HG03025 (cell line): ENCODE results near the gene ARFIP1.

Experiments
- ATAC-seq: cut with Tn5 transposase; IDR thresholded peaks from one replicate; pipeline ENCODE4 v1.9.1; 2021; ENCODE audit warnings: mild to moderate bottlenecking, moderate library complexity; ENCODE audit not compliant: unreplicated experiment, low FRiP score

The ARFIP1 gene

DNA sequence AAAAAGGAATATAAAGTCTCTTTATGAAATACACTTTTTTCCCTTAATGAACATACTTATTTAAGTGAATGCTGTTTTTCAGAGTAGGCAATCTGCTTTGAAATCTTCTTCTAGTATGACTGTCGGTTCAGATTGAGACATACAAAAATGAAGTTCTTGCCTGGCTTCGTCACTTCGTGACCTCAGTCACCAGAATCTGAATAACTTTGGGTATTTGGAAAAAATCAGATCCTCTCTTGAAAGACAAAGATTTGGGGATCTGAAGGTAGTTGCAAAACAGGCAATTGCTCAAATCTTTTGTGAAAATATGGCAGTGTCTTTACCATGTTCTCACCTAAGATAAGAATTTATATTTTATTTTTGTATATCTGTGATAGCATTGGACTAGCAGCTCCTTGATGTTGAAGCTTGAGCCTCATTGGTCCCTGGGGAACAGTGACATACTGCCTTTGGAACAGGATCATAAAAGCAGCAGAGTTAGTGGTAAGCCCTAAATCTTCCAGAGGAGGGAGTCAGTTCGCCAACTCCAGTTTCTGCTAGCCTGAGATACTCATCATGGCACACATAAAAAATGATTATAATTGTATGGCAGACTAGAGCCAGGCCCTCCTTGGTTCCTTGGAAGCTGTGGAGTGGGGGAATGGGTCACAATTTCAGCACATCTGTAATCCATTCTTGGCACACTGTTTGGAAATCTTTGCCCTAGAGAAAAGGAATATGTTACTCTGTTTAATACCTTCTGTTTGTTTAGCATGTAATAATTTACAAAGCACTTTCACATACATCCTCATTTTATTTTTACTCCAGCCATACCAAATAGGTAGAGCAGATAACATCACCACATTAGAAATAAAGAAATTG lies 5.0 kb downstream of the ARFIP1 start:
- ATAC-seq, result no peak

DNA sequence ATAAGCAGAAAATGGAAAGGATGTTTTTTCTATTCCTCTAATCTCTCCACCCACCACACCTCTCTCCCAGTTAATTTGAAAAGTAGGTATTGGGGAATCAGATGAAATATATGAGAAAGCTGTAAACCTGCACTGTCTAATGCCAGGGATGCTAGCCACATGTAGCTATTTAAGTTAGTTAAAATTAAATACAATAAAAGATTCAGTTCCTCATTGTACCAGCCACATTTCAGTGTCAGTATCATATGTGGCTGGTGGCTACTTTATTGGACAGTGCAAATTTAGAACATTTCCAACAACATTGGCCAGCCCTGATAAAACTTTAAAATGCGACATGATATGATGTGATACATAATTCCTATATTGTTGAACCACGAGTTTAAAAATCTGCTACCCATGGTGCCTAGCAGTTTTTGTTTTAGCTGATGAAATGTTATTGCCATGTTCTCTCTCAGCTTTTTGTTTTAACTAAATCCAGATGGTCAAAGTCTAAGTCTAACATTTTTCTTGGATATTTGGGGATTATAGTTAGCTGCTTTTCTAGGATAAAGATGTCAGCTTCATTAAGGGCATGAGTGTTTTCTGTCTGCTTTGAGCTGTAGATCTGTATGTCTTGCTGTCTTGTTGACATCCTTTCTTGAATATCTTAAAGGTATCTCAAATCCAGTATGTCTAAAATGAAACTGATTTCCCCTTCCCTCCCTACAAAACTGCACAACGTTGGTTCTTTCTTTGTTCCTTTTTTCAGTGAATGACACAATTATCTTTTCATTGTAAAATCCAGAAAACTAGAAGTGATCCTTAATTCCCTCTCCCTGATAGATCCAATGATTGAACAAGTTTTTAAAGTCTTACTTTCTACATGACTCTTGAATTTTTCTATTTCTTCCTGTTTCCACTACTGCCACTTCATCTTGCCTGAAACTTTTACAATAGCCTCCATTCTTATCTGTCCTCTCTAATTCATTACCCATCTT lies 6.2 kb downstream of the ARFIP1 start:
- ATAC-seq, result no peak

DNA sequence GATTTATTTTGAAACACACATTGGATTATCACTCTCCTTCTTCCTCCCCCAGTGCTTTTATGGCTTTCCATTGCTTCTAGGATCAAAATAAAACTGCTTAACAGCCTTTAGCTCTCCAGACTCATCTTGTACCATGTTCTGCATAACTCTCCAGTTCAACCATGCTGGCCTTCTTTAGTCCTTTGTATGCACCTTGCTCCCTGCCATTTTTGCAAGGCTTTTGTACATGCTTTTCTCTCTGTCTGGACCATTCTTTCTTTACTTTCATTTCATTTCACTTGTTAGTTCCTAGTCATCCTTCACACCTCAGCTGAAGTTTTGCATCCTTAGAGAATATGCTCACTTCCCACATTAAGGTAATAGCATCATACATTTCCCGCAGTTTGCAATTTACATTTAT lies 6.9 kb downstream of the ARFIP1 start:
- ATAC-seq, result no peak

DNA sequence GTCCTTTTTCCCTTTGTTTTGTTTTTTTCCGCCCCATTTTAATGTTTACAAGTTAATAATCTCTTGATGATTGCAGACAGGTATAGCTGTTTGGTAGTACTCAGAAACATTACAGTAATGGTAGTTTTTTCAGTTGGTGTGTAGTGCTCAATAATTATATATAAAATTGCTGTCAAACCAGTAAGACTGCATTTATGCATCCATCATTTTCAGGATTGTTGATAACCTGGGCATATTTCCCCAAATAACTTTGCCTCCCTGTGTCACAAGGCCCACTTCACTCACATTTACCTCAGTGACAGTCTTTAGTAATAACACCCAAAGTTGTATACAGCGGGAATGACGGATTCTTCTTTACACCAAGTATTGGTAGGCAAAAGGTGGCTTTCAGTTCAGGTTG lies 16.1 kb downstream of the ARFIP1 start:
- ATAC-seq, result no peak

DNA sequence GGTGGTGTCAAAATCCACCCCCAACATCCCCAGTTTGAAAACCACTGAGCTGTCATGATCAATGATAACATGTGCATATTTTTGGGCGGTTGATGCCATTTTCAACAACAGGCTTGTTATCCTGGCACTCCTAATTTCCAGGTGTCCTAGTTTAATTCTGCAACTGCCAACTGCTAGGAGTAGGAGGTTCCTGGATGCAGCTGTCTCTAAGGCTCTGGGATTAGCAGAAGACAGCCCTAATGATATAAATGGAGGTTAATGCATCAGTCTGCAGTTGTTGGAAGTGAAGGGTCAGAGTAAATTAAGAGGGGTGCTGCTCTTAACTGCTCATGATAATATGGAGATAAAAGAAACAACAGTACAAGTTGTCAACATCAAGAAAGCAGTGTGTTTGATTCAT lies 23.8 kb downstream of the ARFIP1 start:
- ATAC-seq, result no peak

DNA sequence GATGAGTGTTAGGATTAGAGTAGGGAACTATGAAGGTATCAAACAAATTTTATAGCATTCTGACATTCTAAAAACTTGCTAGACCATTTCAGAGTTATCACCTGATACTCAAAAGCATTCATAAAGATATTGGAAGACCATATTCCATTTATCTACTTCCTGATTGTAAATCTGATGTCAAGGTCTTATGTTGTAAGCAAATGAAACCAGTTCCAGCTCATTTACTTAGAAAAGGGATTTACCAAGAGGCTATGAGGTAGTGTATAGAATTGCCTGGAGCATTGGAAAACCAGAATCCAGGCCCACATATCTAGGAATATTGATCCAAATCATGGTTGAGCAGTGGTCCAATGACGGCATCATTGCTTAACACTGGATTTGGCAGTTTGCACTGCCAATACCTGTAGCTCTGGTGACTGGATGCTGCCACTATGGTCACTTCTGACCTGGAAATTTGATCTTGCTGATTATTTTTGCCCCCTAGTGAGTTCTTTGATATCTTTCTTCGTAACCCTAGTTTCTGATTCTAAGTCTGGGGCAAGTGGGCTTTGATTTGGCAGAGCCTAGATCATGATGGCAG lies 25.4 kb downstream of the ARFIP1 start:
- ATAC-seq, result no peak

DNA sequence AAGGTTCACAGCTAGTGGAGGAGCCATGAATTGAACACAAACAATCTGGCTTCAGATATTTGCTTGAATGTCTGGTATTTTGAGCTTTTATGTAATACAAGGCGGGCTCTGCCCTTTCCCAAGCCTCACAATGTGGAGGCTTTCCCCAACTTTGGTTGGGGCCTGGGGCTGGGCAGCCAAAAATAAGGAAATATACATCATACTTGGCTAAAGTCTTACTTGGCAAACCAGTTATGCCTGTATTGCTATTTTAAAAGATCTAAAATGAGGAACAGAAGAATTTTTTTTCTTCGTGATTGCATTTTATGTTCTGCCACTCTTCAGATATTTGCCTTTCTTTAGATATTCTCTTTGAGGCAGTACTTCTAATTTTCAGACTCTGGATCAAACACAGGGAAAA lies 26.1 kb downstream of the ARFIP1 start:
- ATAC-seq, result no peak

DNA sequence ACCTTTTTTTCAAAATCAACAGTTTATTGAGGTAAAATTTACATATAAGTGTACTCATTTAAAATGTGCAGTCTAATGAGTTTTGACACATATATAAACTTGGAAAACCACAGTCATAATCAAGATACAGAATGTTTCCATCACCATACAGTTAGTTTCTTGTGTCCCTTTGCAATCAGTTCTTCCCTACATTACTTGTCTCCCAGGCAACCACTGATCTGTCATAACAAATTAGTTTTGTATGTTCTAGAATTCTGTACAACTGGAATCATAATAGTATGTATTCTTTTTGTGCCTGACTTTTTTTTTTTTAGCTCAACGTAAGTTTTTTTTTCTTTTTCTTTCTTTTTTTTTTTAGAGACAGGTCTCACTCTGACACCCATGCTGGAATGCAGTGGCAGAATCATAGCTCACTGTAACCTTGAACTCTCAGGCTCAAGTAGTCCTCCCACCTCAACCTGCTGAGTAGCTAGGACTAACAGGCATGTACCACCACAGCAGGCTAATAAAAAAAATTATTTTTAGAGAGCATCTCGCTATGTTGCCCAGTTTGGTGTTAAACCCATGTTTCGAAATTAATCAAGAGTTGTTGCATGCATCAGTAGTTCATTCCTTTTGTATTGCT lies 26.9 kb downstream of the ARFIP1 start:
- no peak for ATAC-seq

DNA sequence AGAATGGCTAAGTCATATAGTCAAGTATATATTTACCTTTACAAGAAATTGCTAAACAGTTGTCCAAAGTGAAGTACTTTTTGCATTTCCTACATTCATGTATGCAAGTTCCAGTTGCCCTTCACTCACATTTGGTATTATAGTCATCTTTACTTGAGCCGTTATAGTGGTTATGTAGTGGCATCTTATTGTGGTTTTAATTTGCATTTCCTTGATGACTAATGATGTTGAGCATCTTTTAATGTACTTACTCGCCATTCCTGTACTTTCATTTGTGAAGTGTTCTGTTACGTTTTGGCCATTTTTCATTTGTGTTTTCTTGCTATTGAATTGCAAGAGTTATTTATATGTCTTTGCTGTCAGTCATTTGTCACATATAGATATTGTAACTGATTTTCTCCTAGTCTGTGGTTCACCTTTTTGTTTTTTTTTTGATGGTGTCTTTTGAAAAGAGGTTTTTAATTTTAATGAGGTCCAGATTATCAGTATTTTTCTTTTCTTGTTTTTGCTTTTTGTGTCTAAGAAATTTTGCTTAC lies 27.6 kb downstream of the ARFIP1 start:
- no peak for ATAC-seq

DNA sequence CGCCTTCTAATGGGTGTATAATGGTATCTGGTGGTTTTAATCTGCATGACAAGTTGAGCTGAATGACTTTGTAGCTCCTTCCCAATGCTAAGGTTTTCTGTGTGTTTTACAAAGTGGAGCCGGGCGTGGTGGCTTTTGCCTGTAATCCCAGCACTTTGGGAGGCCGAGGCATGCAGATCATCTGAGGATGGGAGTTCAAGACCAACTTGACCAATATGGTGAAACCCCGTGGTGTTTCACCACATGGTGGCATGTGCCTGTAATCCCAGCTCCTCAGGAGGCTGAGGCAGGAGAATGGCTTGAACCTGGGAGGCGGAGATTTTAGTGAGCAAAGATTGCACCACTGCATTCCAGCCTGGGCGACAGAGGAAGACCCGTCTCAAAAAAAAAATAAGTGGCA lies 28.9 kb downstream of the ARFIP1 start:
- no peak for ATAC-seq

DNA sequence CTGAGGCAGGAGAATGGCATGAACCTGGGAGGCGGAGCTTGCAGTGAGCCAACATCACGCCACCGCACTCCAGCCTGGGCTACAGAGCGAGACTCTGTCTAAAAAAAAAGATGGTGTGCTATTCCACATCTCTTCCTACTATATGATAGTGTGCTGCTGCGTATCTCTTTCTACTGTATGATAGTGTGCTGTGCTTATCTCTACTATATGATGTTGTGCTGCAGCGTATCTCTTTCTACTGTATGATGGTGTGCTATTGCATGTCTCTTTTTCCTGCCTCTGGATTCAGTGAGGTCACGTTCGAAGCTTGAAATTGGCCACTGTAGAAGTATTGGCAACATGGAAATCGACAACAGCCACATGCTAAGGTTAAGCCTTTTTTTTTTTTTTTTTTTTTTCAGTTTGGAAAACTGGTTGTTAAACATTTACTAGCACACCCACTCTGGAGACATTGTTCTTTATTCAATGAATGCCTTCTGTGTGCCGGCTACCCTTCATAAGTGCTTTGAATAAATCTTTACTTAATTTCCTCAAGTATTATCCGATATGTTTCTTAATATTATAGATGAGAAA lies 31.0 kb downstream of the ARFIP1 start:
- ATAC-seq, result no peak

DNA sequence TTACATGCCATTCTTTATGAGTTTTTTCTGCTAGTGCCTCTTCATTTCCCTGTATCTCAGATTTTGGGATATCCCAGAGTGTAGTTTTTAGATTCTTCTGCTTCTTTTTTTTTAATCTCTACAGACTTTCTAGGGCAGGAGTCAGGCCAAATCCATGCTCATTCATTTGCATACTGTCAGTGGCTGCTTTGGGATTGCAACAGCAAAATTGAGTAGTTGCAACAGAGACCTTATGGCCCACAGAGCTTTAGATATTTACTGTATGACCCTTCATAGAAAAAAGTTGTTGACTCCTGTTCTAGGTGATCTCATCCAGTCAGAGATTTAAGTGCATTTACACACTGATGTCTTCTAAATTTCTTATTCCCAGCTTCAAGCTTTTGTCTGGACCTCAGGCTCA lies 35.3 kb downstream of the ARFIP1 start:
- no peak for ATAC-seq

DNA sequence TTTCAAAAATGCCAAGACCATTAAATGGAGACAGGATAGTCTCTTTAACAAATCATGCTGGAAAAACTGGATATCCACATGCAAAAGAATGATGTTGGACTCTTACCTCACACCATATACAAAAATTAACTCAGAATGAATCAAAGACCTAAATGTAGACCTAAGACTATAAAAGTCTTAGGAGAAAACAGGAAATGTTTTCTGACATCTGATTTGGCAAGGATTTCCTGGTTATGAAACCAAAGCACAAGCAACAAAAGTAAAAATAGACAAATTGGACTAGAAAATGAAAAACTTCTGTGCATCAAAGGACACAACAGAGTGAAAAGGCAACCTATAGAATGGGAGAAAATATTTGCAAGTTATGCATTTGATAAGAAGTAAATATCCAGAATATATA lies 37.6 kb downstream of the ARFIP1 start:
- ATAC-seq, result no peak

DNA sequence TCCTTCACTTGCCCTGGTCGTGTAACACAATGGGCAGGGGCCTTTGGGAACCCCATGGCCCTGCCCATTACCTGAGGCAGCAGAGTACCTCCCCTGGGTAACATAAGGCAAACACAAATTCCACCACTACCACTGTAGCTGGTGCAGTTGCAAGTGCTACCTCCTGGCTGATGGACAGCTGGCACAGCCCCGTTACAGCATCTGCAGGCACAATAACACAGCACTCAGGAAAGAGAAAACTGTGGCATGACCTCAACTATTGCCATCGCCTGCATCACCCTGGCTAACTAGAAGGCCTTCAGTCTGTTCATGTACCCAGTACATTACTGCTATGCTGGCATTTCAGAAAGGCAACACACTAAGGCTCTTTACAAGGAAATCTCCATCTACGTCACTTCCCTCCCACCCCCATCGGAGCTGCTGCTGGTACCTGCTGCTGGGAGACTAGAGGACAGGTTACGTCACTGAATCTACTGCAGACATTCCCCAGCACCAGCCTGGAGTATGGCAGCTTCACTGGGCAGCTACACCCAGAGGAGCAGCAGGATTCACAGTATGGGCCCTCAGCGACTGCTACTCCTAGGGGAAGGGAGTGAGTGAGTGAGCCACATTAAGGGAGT lies 39.4 kb downstream of the ARFIP1 start:
- ATAC-seq, result no peak

DNA sequence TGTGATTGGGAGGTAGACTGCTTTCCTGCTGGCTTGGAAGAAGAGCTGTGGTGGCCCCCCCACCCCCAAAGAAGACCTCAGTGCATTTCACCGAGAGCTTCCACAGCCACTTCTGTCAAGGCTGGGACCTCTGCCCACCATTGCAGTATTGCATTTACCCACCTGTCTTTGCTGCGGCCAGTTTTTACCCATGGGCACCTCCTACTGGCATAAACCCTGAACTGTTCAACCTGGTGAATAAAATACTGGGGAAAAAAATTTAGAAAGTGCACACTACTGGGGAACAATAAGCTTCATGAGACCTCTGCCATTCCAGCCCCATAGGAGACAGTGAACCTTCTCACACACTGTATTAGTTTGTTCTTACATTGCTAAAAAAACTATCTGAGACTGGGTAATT lies 40.3 kb downstream of the ARFIP1 start:
- no peak for ATAC-seq

DNA sequence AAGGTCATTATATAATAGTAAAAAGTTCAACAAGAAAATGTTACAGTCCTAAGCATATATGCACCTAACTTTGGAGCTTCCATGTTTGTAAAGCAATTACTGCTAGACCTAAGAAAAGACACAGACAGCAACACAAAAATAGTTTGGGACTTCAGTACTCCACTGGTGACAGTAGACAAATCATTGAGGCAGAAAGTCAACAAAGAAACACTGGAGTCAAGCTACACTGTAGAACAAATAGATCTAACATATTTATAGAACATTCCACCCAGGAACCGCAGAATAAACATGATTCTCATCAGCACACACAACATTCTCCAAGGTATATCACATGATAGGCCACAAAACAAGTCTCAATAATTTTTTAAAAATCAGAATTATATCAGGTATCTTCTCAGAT lies 42.6 kb downstream of the ARFIP1 start:
- ATAC-seq, result no peak

DNA sequence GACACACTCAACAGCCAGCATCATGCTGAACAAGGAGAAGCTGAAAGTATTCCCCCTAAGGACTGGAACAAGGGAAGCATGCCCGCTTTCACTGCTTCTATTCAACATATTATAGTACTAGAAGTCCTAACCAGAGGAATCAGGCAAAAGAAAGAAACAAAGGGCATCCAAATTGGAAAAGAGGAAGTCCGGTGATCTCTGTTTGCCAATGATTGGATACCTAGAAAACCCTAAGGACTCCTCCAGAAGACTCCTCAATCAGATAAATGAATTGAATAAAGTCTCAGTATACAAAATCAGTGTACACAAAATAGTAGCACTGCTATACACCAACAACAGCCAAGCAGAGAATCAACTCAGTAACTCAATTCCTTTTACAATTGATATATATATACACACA lies 44.8 kb downstream of the ARFIP1 start:
- ATAC-seq, result no peak

DNA sequence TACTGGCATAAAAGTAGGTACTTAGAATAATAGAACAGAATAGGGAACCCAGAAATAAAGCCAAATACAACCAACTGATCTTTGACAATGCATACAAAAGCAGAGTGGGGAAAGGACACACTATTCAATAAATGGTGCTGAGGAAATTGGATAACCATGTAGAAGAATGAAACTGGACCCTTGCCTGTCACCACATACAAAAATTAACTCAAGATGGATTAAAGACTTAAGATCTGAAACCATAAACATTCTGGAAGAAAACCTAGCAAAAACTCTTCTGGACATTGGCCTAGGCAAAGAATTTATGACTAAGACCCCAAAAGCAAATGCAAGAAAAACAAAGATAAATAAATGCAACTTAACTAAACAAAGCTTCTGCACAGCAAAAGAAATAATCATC lies 45.6 kb downstream of the ARFIP1 start:
- ATAC-seq, result no peak

DNA sequence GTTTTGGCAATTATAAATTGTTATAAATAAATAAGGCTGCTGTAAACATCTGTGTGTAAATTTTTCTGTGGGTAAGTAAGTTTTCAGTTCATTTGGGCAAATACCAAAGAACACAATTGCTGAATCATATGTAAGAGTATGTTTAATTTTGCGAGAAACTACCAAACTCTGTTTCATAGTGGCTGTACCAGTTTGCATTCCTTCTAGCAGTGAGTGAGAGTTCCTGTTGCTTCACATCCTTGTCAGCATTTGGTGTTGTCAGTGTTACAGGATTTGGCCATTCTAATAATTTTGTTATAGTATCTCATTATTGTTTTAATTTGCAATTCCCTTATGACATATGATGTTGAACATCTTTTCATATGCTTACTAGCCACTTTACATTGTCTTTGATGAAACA lies 48.4 kb downstream of the ARFIP1 start:
- ATAC-seq, result no peak

DNA sequence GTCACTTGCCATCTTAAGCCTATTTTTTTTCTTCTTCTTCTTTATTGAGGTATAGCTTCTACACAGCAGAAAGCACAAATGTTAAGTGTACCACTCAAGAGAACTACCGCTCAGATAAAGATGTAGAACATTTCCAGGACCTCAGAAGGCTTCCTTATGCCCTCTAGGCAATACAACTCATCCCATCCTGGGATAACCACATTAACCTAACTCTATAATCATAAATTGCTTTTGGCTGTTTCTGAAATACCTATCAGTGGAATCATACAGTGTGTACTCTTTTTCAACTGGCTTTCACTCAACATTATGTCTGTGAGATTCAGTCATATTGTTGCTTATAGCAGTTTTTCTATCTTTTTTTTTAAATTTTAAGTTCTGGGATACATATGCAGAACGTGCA lies 51.7 kb downstream of the ARFIP1 start:
- ATAC-seq, result no peak
